Endothelial cell of umbilical vein (primary cell): ENCODE results near the gene ALOX12. TPM values are rescaled to one million over a fixed set of nuclear protein-coding genes. Genes with fewer than 3 reads are reported as not detected.

Experiments
- BruUV-seq: library from RNA; stranded (reverse); fragments of 400-500 nt; replicated peaks from 2 replicates; lab custom pipeline; 2021; lab: Mats Ljungman, UMichigan
- CTCF ChIA-PET: fragments of 300-600, 350-600 bp; sonication (Branson Sonifier 250); formaldehyde crosslinking; loops from one replicate; lab custom pipeline; 2021; ENCODE audit warnings: antibody characterized with exemption, inconsistent platforms; lab: Charles Lee
- POLR2A ChIA-PET: fragments of 300-600, 350-600 bp; sonication (Branson Sonifier 250); formaldehyde crosslinking; loops from one replicate; lab custom pipeline; 2021; ENCODE audit warnings: antibody characterized with exemption, inconsistent platforms; lab: Charles Lee
- DNase-seq: peaks from one replicate; pipeline ENCODE4 v3.0.0-alpha.2; 2011; ENCODE audit warnings: low read depth, low spot score
- FAIRE-seq: peaks from 2 replicates; lab custom pipeline; 2011; peaks lifted over from hg19 to GRCh38; lab: Jason Lieb, UNC
- H2AFZ ChIP-seq: 2 replicates; pipeline ENCODE4 v1.6.0; 2012; ENCODE audit warnings: low read depth, low read length, control low read depth, inconsistent platforms
- H3K27ac ChIP-seq: 2 replicates; pipeline ENCODE4 v1.5.1; 2011; ENCODE audit warnings: low read depth, mild to moderate bottlenecking, control low read depth, low read length, moderate library complexity; ENCODE audit not compliant: insufficient read depth
- H3K27me3 ChIP-seq, 2 experiments: 2 replicates each; pipeline versions ENCODE4 v1.6.0 to v1.6.1; 2011; ENCODE audit warnings: low read length in 2 of 2, mixed read lengths in 1 of 2; ENCODE audit not compliant: control insufficient read depth in 2 of 2, insufficient read depth in 2 of 2
- H3K36me3 ChIP-seq, 2 experiments: 2 replicates in 1 of 2; 3 replicates in 1 of 2; pipeline ENCODE4 v1.5.1; 2011; ENCODE audit warnings: low read length in 2 of 2, mild to moderate bottlenecking in 1 of 2, moderate library complexity in 1 of 2; ENCODE audit not compliant: control insufficient read depth in 2 of 2, insufficient read depth in 2 of 2; ENCODE audit errors: extremely low read depth in 1 of 2
- H3K4me1 ChIP-seq: 3 replicates; pipeline ENCODE4 v1.5.1; 2011; ENCODE audit warnings: mild to moderate bottlenecking, low read length; ENCODE audit not compliant: control insufficient read depth, insufficient read depth; ENCODE audit errors: extremely low read depth
- H3K4me2 ChIP-seq: 2 replicates; pipeline ENCODE4 v1.6.1; 2011; ENCODE audit warnings: low read length, control low read depth, mixed read lengths; ENCODE audit not compliant: insufficient read depth
- H3K4me3 ChIP-seq, 3 experiments: fragments of 200-600 bp in 1 of 3; sonication (generic), shearing (Covaris generic) in 1 of 3; replicated peaks in 1 of 3; 2 replicates each; pipeline ENCODE4 v1.5.1; 2011 to 2016; ENCODE audit warnings: control low read depth in 3 of 3, low read length in 3 of 3, mild to moderate bottlenecking in 2 of 3, inconsistent platforms in 1 of 3, low read depth in 1 of 3, moderate library complexity in 1 of 3; ENCODE audit not compliant: insufficient read depth in 1 of 3
- H3K79me2 ChIP-seq: 2 replicates; pipeline ENCODE4 v1.6.0; 2012; ENCODE audit warnings: low read length, inconsistent platforms; ENCODE audit not compliant: control insufficient read depth, insufficient read depth
- H3K9ac ChIP-seq: replicated peaks from 2 replicates; pipeline ENCODE3; 2011; ENCODE audit warnings: low read length, control low read depth; ENCODE audit not compliant: insufficient read depth; ENCODE audit errors: extremely low read depth
- H3K9me1 ChIP-seq: replicated peaks from 3 replicates; pipeline ENCODE4 v1.6.0; 2011; ENCODE audit warnings: mild to moderate bottlenecking, low read length; ENCODE audit not compliant: control insufficient read depth, insufficient read depth; ENCODE audit errors: extremely low read depth
- H3K9me3 ChIP-seq: replicated peaks from 2 replicates; pipeline ENCODE4 v1.5.1; 2012; ENCODE audit warnings: low read length, inconsistent platforms; ENCODE audit not compliant: control insufficient read depth, insufficient read depth
- H4K20me1 ChIP-seq: replicated peaks from 2 replicates; pipeline ENCODE3; 2011; ENCODE audit warnings: mild to moderate bottlenecking, low read length; ENCODE audit not compliant: control insufficient read depth, insufficient read depth; ENCODE audit errors: extremely low read depth
- CTCF ChIP-seq, 2 donors: IDR thresholded peaks; 1 replicate in 1 of 2; 2 replicates in 1 of 2; pipeline ENCODE4 v1.5.1; 2011; ENCODE audit warnings: low read length in 2 of 2, mild to moderate bottlenecking in 2 of 2, moderate library complexity in 2 of 2, control low read depth in 1 of 2, inconsistent platforms in 1 of 2, low read depth in 1 of 2; ENCODE audit not compliant: insufficient read depth in 1 of 2; ENCODE audit errors: extremely low read depth in 1 of 2
- EZH2 ChIP-seq: IDR thresholded peaks from 2 replicates; pipeline ENCODE4 v1.6.1; 2012; ENCODE audit warnings: borderline replicate concordance, low read depth, mild to moderate bottlenecking, moderate library complexity, low read length, inconsistent platforms; ENCODE audit not compliant: severe bottlenecking
- FOS ChIP-seq: IDR thresholded peaks from 2 replicates; pipeline ENCODE4 v1.6.1; 2011; ENCODE audit warnings: mild to moderate bottlenecking, low read length, moderate library complexity, borderline replicate concordance; ENCODE audit not compliant: insufficient read depth
- GATA2 ChIP-seq: IDR thresholded peaks from 2 replicates; pipeline ENCODE4 v1.7.0; 2011; ENCODE audit warnings: low read depth, mild to moderate bottlenecking, moderate library complexity, mixed read lengths, low read length; ENCODE audit not compliant: insufficient read length, insufficient read depth
- JUN ChIP-seq: IDR thresholded peaks from 2 replicates; pipeline ENCODE4 v1.6.1; 2011; ENCODE audit warnings: borderline replicate concordance, low read depth; ENCODE audit not compliant: insufficient read length, insufficient read depth
- MAX ChIP-seq: IDR thresholded peaks from 2 replicates; pipeline ENCODE4 v1.6.1; 2011; ENCODE audit not compliant: insufficient read depth, insufficient read length
- MYC ChIP-seq: IDR thresholded peaks from one replicate; pipeline ENCODE4 v1.6.1; 2011; ENCODE audit warnings: mild to moderate bottlenecking, low read depth, low read length
- POLR2A ChIP-seq: IDR thresholded peaks from 2 replicates; pipeline ENCODE4 v1.6.1; 2012; ENCODE audit warnings: low read depth, mild to moderate bottlenecking, control low read depth, low read length
- POLR2AphosphoS5 ChIP-seq: IDR thresholded peaks from 2 replicates; pipeline ENCODE4 v1.6.1; 2012; ENCODE audit warnings: low read depth, mild to moderate bottlenecking, control low read depth, low read length, moderate library complexity; ENCODE audit not compliant: insufficient read depth
- dilution Hi-C: fragments of 300-500 bp; cut with MboI; formaldehyde crosslinking; loops from one replicate; pipeline ENCODE4 v1.15.0; 2019; ENCODE audit warnings: low sequenced_read_pairs; ENCODE audit not compliant: extremely low pct_ligation_motif_present
- intact Hi-C: fragments of 100-400 bp; cut with micrococcal nuclease; formaldehyde crosslinking; loops from one replicate; pipeline ENCODE4 v1.10.0; 2022
- polyA plus RNA-seq, 4 experiments: library from polyadenylated mRNA; depleted of rRNA in 3 of 4; stranded (reverse) in 3 of 4; unstranded in 1 of 4; fragments of >200 nt; gene quantifications; 2 replicates each; pipeline versions ENCODE4 v1.2.1 to v1.2.3, GENCODE V29; 2011 to 2012; ENCODE audit warnings: missing spikeins in 1 of 4
- total RNA-seq: library from RNA; stranded (reverse); gene quantifications from 2 replicates; pipeline ENCODE4 v1.2.3, GENCODE V29; 2021

The ALOX12 gene
- total and polyA plus RNA-seq, 2 donors (not counting 3 experiments of a cell fraction or from before 2014, with no cell fraction given) = not detected

GRCh38 chr17:7056386-7056785 is 60.5 kb downstream of the ALOX12 start:
- DNase-seq = no peak
- intact Hi-C loops = no loop called here
- no peaks in the 10 kb centered on the region for H3K79me2 ChIP-seq
- peaks cover 31% of the 10 kb centered on the region for H3K4me1 ChIP-seq
- POLR2A ChIA-PET = interaction anchor here (0.6 kb wide), 1 partner anchor 52 kb away, joined by 3 read pairs; no protein-coding TSS in a partner anchor
- H3K9me1 ChIP-seq = no peaks in the 10 kb centered on the region
- BruUV-seq = no TSS peak
- no peaks in the 10 kb centered on the region for H4K20me1 ChIP-seq
- H3K36me3 ChIP-seq = no peaks in the 10 kb centered on the region
- CTCF ChIA-PET = interaction anchor here (2.2 to 6.3 kb wide), 3 partner anchors 10 to 121 kb away, joined by 5 to 212 read pairs (median 6); no protein-coding TSS in a partner anchor
- dilution Hi-C loops = no loop called here
- H3K9ac ChIP-seq = no peak overlapping the region
- no peak overlapping the region for H3K4me3 ChIP-seq
- FAIRE-seq = no peak
- H3K27me3 ChIP-seq = no peaks in the 10 kb centered on the region
- TF ChIP-seq CTCF (IDR thresholded peaks at IDR 0.05; ENCODE audit: extremely low read depth in 1 of 2, insufficient read depth in 1 of 2, low read depth in 1 of 2, low read length in 2 of 2) = no peak
- no peak for TF ChIP-seq JUN
- no peak for TF ChIP-seq EZH2
- H3K4me2 ChIP-seq = no peak overlapping the region
- H3K27ac ChIP-seq = no peak overlapping the region
- H3K9me3 ChIP-seq = no peaks in the 10 kb centered on the region
- no peak overlapping the region for H2AFZ ChIP-seq

GRCh38 chr17:7058831-7059447 is 63.1 kb downstream of the ALOX12 start:
- H3K4me3 ChIP-seq = peak overlapping the region in 1 of 3 experiments; percentile 6
- TF ChIP-seq MAX = no peak
- peak; percentile 65 for TF ChIP-seq GATA2
- TF ChIP-seq JUN = peak; percentile 42
- TF ChIP-seq MYC = no peak
- TF ChIP-seq POLR2AphosphoS5 = peak; percentile 62
- no peak for TF ChIP-seq CTCF (IDR thresholded peaks at IDR 0.05; ENCODE audit: extremely low read depth in 1 of 2, insufficient read depth in 1 of 2, low read depth in 1 of 2, low read length in 2 of 2)
- TF ChIP-seq EZH2 = no peak
- TF ChIP-seq FOS = peak; percentile 80
- peak; percentile 49 for TF ChIP-seq POLR2A
- DNase-seq = peak; percentile 96
- dilution Hi-C loops (no loop called here), intact Hi-C loops (no loop called here)
- H3K9ac ChIP-seq = peak overlapping the region; percentile 62
- H3K36me3 ChIP-seq = no peaks in the 10 kb centered on the region
- no peaks in the 10 kb centered on the region for H3K9me1 ChIP-seq
- H4K20me1 ChIP-seq = no peaks in the 10 kb centered on the region
- POLR2A ChIA-PET = interaction anchor here (0.6 to 1.0 kb wide), 3 partner anchors 73 to 550 kb away, joined by 4 to 9 read pairs (median 4); no protein-coding TSS in a partner anchor
- H3K79me2 ChIP-seq = no peaks in the 10 kb centered on the region
- H3K4me1 ChIP-seq = peaks cover 35% of the 10 kb centered on the region
- FAIRE-seq = peak; percentile 98
- BruUV-seq = TSS peak; percentile 92
- H3K27ac ChIP-seq = peak overlapping the region; percentile 86
- CTCF ChIA-PET = interaction anchor here (0.6 to 3.5 kb wide), 6 partner anchors 10 to 78 kb away, joined by 3 to 23 read pairs (median 10); no protein-coding TSS in a partner anchor
- no peaks in the 10 kb centered on the region for H3K27me3 ChIP-seq
- H2AFZ ChIP-seq = no peak overlapping the region
- H3K4me2 ChIP-seq = peak overlapping the region; percentile 57
- no peaks in the 10 kb centered on the region for H3K9me3 ChIP-seq
